SU-DHL-6 (cell line): ENCODE results near the gene DEPDC5.

ENCODE experiments used
- EZH2phosphoT487 ChIP-seq: fragments of 200-600 bp; sonication (generic), shearing (Covaris generic); conservative IDR thresholded peaks from 2 replicates; pipeline ENCODE4 v1.6.1; 2018; ENCODE audit warnings: mild to moderate bottlenecking, antibody characterized with exemption, low read length, moderate library complexity, mixed read lengths
- TF ChIP-seq, protein P1 (sequence below): fragments of 200-600 bp; sonication (generic); IDR thresholded peaks from one replicate; pipeline ENCODE4 v1.5.1; 2017; ENCODE audit warnings: antibody characterized with exemption, mild to moderate bottlenecking, low read length, moderate library complexity; ENCODE audit not compliant: insufficient read depth, poor library complexity, severe bottlenecking

DNA sequence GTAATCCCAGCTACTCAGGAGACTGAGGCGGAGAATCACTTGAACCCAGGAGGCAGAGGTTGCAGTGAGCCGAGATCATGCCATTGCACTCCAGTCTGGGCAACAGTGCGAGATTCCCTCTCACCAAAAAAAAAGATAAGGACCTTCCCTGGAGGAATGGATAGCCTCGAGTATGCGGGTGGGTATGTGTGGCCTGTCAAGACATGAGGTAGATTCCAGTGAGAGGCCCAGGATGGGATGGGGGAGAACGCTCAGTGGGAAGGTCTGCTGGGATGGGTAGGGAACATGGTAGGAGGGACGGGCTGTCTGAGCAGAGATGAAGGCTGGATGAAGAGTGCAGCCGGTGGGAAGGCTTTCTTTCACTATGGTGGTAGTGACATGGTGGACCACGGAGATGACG, 151.5 kb downstream of the DEPDC5 start:
- TF ChIP-seq, protein P1, sequence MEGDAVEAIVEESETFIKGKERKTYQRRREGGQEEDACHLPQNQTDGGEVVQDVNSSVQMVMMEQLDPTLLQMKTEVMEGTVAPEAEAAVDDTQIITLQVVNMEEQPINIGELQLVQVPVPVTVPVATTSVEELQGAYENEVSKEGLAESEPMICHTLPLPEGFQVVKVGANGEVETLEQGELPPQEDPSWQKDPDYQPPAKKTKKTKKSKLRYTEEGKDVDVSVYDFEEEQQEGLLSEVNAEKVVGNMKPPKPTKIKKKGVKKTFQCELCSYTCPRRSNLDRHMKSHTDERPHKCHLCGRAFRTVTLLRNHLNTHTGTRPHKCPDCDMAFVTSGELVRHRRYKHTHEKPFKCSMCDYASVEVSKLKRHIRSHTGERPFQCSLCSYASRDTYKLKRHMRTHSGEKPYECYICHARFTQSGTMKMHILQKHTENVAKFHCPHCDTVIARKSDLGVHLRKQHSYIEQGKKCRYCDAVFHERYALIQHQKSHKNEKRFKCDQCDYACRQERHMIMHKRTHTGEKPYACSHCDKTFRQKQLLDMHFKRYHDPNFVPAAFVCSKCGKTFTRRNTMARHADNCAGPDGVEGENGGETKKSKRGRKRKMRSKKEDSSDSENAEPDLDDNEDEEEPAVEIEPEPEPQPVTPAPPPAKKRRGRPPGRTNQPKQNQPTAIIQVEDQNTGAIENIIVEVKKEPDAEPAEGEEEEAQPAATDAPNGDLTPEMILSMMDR, result no peak
- TF ChIP-seq EZH2phosphoT487, result no peak
